HG03469 (cell line): ENCODE data around the gene ACADSB.

Experiments
- ATAC-seq: cut with Tn5 transposase; IDR thresholded peaks from one replicate; pipeline ENCODE4 v1.9.1; 2021; ENCODE audit warnings: mild to moderate bottlenecking, moderate library complexity, moderate number of reproducible peaks; ENCODE audit not compliant: unreplicated experiment

The ACADSB gene

GRCh38 chr10:123001370-123001769, 7.4 kb upstream of the ACADSB start:
- ATAC-seq, result no peak

- no peak for ATAC-seq
These were observed 4.5 kb upstream of the ACADSB start for GRCh38 chr10:123004298-123004697.

GRCh38 chr10:123007558-123008354, 1.1 kb upstream of the ACADSB start:
- no peak for ATAC-seq

- ATAC-seq, result no peak
These were observed 457 bp downstream of the ACADSB start for GRCh38 chr10:123009105-123009820.

- no peak for ATAC-seq
These were observed 3.2 kb downstream of the ACADSB start for GRCh38 chr10:123011987-123012386.

GRCh38 chr10:123013456-123014419, 4.9 kb downstream of the ACADSB start:
- no peak for ATAC-seq

- no peak for ATAC-seq
These were observed 6.0 kb downstream of the ACADSB start for GRCh38 chr10:123014772-123015171.

GRCh38 chr10:123016228-123016627, 7.4 kb downstream of the ACADSB start:
- ATAC-seq, result no peak

GRCh38 chr10:123017421-123018165, 8.8 kb downstream of the ACADSB start:
- ATAC-seq, result no peak

- no peak for ATAC-seq
These were observed 9.7 kb downstream of the ACADSB start for GRCh38 chr10:123018531-123018930.

GRCh38 chr10:123019264-123019663, 10.5 kb downstream of the ACADSB start:
- ATAC-seq, result no peak

- no peak for ATAC-seq
These were observed 11.3 kb downstream of the ACADSB start for GRCh38 chr10:123019941-123020703.

- ATAC-seq, result no peak
These were observed 12.7 kb downstream of the ACADSB start for GRCh38 chr10:123021517-123021916.

- ATAC-seq, result no peak
These were observed 15.7 kb downstream of the ACADSB start for GRCh38 chr10:123024540-123024939.

- ATAC-seq, result no peak
These were observed 17.5 kb downstream of the ACADSB start for GRCh38 chr10:123026302-123026701.

- no peak for ATAC-seq
These were observed 19.1 kb downstream of the ACADSB start for GRCh38 chr10:123027861-123028260.

- no peak for ATAC-seq
These were observed 22.3 kb downstream of the ACADSB start for GRCh38 chr10:123031124-123031523.

- no peak for ATAC-seq
These were observed 25.5 kb downstream of the ACADSB start for GRCh38 chr10:123034332-123034731.

- ATAC-seq, result no peak
These were observed 26.8 kb downstream of the ACADSB start for GRCh38 chr10:123035467-123036086.
